ENCODE measurements around the gene HJV. TPM values are rescaled to one million over a fixed set of nuclear protein-coding genes. Genes with fewer than 3 reads are reported as not detected.

The HJV gene
- total RNA-seq, 1 donor from 2014 or later, result not detected

GRCh38 chr1:145985129-145985501, 36.4 kb downstream of the HJV start:
- Mint-ChIP-seq H3K27me3 (no peaks in the 10 kb centered on the region), H3K4me1 (ENCODE audit: unreplicated experiment) (peaks cover 38% of the 10 kb centered on the region), H3K9me3 (no peaks in the 10 kb centered on the region), H3K27ac (peak overlapping the region; percentile 89), H3K36me3 (no peaks in the 10 kb centered on the region), H3K4me3 (no peak overlapping the region)
- no peak for DNase-seq (ENCODE audit: extremely low spot score, unreplicated experiment)
- no peak for TF ChIP-seq CTCF (conservative IDR thresholded peaks at IDR 0.05)

- no peak for DNase-seq (ENCODE audit: extremely low spot score, unreplicated experiment)
- H3K4me1 Mint-ChIP-seq (ENCODE audit: unreplicated experiment), result peaks cover 38% of the 10 kb centered on the region
- peak overlapping the region; percentile 39 for H3K4me3 Mint-ChIP-seq
- no peaks in the 10 kb centered on the region for H3K9me3 Mint-ChIP-seq
- H3K27me3 Mint-ChIP-seq, result no peaks in the 10 kb centered on the region
- no peaks in the 10 kb centered on the region for H3K36me3 Mint-ChIP-seq
- peak overlapping the region; percentile 89 for H3K27ac Mint-ChIP-seq
- TF ChIP-seq CTCF (conservative IDR thresholded peaks at IDR 0.05), result no peak
These were observed 37.3 kb downstream of the HJV start for GRCh38 chr1:145983960-145984830.

- Mint-ChIP-seq H3K4me1 (ENCODE audit: unreplicated experiment) (peaks cover 38% of the 10 kb centered on the region), H3K4me3 (no peak overlapping the region), H3K27me3 (no peaks in the 10 kb centered on the region), H3K9me3 (no peaks in the 10 kb centered on the region), H3K27ac (peak overlapping the region; percentile 89), H3K36me3 (no peaks in the 10 kb centered on the region)
- TF ChIP-seq CTCF (conservative IDR thresholded peaks at IDR 0.05), result no peak
- DNase-seq (ENCODE audit: extremely low spot score, unreplicated experiment), result no peak
These were observed 38.3 kb downstream of the HJV start for GRCh38 chr1:145983206-145983675.

- H3K4me3 Mint-ChIP-seq, result no peak overlapping the region
- H3K36me3 Mint-ChIP-seq, result no peaks in the 10 kb centered on the region
- H3K9me3 Mint-ChIP-seq, result no peaks in the 10 kb centered on the region
- no peak for TF ChIP-seq CTCF (conservative IDR thresholded peaks at IDR 0.05)
- H3K27me3 Mint-ChIP-seq, result no peaks in the 10 kb centered on the region
- peak overlapping the region; percentile 42 for H3K27ac Mint-ChIP-seq
- peaks cover 32% of the 10 kb centered on the region for H3K4me1 Mint-ChIP-seq (ENCODE audit: unreplicated experiment)
- DNase-seq (ENCODE audit: extremely low spot score, unreplicated experiment), result no peak
These were observed 39.4 kb downstream of the HJV start for GRCh38 chr1:145982010-145982723.

GRCh38 chr1:145980457-145980994, 41.0 kb downstream of the HJV start:
- no peaks in the 10 kb centered on the region for H3K27me3 Mint-ChIP-seq
- DNase-seq (ENCODE audit: extremely low spot score, unreplicated experiment), result no peak
- no peak overlapping the region for H3K4me3 Mint-ChIP-seq
- H3K4me1 Mint-ChIP-seq (ENCODE audit: unreplicated experiment), result peaks cover 26% of the 10 kb centered on the region
- TF ChIP-seq CTCF (conservative IDR thresholded peaks at IDR 0.05), result no peak
- no peak overlapping the region for H3K27ac Mint-ChIP-seq
- H3K9me3 Mint-ChIP-seq, result no peaks in the 10 kb centered on the region
- no peaks in the 10 kb centered on the region for H3K36me3 Mint-ChIP-seq

Measured in type B pancreatic cell (in vitro differentiated cells).